ENCODE results near the gene PRRT4. TPM values are rescaled to one million over a fixed set of nuclear protein-coding genes. Genes with fewer than 3 reads are reported as not detected.

Gene PRRT4
- under 1 TPM; 0.34 to 0.55 TPM for total RNA-seq

DNA sequence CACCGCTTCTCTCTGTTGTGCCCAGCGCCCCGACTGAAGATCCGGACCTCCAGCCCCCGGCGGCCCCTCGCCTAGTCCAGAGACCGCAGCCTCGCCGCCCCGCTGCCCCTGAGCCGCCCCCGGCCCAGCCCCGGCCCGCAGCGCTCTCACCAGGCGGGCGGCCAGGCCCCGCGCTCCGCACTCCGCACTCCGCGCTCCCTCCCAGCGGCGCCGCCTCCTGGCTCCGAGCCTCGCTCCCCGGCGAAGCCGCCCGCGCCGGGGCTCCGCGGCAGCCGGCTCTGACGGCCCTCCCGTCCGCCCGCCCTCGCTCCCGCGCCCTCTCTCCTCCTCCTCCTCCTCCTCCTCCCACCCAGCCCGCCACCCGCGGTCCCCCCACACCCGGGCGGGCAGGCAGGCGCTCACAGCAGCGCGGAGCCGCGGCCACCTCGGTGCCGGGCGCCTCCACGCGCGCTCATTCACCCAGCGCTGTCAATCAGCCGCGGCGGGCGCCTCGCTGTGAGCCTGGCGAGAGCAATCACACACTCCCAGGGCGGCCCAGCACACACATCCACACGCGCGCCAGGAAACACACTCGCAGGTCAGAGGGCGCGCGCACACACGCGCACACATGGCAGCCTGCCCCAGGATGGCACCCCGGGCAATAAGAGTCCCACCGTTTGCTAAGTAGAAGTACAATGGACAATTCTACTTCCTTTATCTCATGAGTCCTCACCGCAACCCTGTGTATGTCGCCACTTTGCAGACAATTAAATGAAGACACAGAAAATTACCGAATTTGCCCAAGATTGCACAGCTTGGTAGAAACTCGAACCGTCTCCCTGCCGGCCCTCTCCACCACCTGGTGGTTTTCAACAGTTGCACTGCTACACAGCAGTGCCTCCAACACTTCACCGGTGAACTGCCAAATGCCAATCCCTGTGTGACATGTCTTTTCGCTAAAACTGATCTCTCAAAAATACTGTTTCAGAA lies at the start of gene PRRT4:
PRRT4 (minus strand) TSS at position 280 of the 969 bp plus-strand sequence.

DNA sequence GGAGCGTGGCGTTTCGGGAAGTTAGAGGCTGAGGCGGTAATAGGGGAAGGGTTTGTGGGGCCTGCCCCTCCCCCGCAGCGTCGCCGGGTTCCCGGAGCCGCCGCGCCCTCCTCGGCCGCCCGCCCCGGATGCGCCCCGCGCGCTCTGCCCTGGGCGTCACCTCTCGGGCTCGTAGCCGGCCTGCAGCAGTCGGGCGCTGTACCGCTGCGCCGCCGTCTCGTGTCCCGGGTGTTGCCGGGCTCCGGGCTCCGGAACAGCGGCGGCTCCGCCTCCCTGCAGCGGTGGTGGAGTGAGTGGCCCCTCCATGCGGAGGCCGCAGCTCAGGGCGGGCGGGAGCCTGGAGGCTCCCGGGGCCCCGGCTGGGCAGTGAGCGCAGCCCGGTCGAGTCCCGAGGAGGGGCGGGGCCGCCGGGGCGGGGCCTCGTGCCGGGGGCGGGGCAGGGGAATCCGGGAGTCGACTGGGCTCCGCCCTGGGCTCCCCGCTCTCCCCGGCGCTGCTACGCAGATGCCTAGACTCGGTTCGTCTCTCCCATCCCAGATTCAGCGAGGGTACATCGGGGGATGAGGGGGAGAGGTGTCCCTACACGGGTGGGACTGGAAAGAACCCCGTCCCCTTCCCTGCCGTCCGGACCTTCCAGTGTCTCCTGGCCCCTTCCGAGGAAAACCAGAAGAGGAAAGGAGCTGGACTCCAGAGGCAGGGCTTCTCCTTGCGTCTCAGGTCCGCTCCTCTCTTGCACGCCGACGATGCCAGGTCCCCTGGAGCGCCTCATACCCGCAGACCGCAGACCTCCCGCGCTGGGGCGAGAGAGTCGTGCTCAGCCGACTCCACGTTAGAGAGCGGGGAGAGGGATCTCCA lies 48.3 kb upstream of the PRRT4 start, which contains the start of gene IMPDH1:
IMPDH1 (minus strand) TSS at position 387 of the 855 bp plus-strand sequence; CDS start at position 306, 81 bp downstream.

DNA sequence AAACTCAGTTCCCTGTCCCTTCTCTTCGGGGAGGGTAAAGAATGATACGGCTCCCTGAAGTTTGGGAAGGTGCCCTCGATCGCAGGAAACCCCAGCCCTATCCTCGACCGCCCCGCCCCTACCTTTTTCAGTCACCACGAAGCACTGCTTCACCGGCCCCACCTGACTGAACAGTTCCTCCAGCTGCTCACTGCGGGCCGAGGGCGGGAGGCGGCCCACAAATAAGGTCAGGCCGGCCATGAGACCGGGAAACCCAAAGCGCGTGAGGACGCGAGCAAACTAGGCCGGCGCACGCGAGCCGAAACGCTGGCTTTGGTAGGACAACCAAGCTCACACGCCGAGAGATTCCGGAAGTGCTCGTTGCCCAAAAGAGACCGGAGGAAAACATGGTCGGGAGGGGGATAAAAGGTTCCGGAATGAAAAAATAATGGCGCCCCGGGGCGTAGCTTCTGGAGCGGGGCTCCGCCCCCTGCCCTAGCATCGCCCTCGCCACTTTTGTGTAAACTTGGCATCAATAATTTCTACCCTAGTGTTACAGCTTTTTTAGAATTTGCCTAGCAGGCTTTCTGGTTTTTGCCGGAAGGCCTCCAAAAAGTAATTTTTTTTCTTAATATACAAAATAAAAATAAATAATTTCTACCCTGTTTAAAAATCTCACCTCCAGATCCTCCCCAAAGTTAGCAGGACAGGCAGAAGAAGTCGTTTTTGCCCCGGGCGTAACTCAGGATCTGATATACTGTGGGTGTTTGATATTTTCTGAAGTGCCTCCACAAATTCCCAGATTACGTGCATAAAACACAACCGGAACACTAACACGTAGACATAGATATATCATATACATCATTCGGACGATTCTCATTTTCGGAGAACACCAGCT lies 17.7 kb downstream of the PRRT4 start, which contains the start of gene RBM28:
RBM28 (minus strand) TSS at position 355 of the 877 bp plus-strand sequence; CDS start at position 240, 115 bp downstream.

Other genes starting within 250 kb of the PRRT4 start
- gene LEP, start 120.4 kb downstream of the PRRT4 start, total RNA-seq: not detected
- 10 to 100 TPM; 35.7 to 38.6 TPM for gene RBM28, start 17.8 kb downstream of the PRRT4 start, total RNA-seq
- 10 to 100 TPM; 56.3 to 60.3 TPM for gene IMPDH1, start 48.3 kb upstream of the PRRT4 start, total RNA-seq
- gene HILPDA, start 94.2 kb upstream of the PRRT4 start, total RNA-seq: 10 to 100 TPM; 23.5 to 24.9 TPM
- gene METTL2B, start 115.1 kb upstream of the PRRT4 start, total RNA-seq: 10 to 100 TPM; 21.1 to 23.2 TPM